ENCODE data around the gene NFE2L2.
A peak's percentile ranks its signal among the peaks of the same experiment; 100 is the strongest.

NFE2L2 gene

DNA sequence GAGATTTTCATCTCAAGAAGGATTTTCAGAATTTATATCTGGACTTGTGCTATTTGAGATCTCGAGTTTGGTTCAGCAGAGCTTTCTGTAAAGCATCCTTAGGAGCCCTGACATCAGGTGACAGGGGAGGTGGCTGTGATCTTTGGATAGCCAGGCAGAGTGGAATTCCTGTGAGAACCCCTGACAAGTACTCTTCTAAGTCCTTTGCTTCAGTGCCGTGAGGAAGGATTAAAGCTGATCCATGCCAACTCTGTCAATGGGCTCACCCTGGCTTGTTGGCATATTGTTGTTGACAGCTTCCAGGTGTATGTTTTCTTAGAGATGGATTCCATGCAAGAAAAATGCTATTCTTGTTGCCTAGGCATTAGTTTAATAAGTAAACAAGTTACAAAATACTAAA is 38.0 kb upstream of the NFE2L2 start:
- no peak for TF ChIP-seq CTCF (IDR thresholded peaks at IDR 0.05; ENCODE audit: borderline replicate concordance, insufficient read depth, low read depth, low read length)
- H3K4me3 ChIP-seq (ENCODE audit: low read depth, low read length) = no peak overlapping the region

GRCh38 chr2:177298191-177298590 is 33.7 kb upstream of the NFE2L2 start:
- TF ChIP-seq CTCF (IDR thresholded peaks at IDR 0.05; ENCODE audit: borderline replicate concordance, insufficient read depth, low read depth, low read length) = no peak
- no peak overlapping the region for H3K4me3 ChIP-seq (ENCODE audit: low read depth, low read length)

GRCh38 chr2:177296040-177296439 is 31.5 kb upstream of the NFE2L2 start:
- TF ChIP-seq CTCF (IDR thresholded peaks at IDR 0.05; ENCODE audit: borderline replicate concordance, insufficient read depth, low read depth, low read length) = peak; percentile 15; the same call in 1 of the 2 replicates
- H3K4me3 ChIP-seq (ENCODE audit: low read depth, low read length) = no peak overlapping the region

DNA sequence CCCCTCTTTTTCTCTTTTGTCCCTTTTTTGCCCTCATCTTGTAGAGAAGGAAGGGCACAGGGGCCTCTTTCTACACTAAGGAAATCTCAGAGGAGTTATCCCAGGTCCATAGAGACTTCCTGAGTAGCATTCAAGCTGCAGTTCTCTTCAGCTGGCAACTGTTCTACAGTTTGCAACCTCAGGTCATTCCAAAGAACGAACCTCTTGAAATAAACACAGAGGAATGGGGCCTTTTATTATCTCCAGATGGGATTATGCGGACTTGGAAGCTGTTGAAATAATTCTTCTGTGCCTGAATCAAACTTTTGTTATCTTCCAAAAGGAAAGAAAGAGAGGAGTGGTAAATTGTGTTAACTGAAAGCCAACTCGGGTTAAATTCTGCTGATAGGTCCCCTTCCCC is 31.0 kb upstream of the NFE2L2 start:
- no peak for TF ChIP-seq CTCF (IDR thresholded peaks at IDR 0.05; ENCODE audit: borderline replicate concordance, insufficient read depth, low read depth, low read length)
- no peak overlapping the region for H3K4me3 ChIP-seq (ENCODE audit: low read depth, low read length)

DNA sequence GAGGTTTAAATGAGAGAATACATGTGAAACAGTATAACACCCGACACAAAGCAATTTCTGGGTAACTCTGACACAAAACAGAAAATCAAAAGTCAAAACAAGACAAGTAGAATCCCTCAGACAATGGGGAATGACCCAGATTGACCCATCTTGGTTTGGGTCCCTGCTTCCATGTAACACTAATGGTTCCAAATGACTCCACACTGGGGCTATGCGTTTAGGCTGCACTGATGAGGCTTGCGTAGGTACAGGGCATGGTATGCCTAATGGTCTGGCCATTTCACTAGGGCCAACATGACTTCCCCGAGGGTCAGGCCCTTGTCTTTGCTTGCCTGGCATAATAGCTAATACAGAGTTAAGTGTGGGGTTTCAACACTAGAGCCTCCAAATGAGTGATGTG is 27.2 kb upstream of the NFE2L2 start:
- H3K4me3 ChIP-seq (ENCODE audit: low read depth, low read length) = no peak overlapping the region
- TF ChIP-seq CTCF (IDR thresholded peaks at IDR 0.05; ENCODE audit: borderline replicate concordance, insufficient read depth, low read depth, low read length) = no peak

DNA sequence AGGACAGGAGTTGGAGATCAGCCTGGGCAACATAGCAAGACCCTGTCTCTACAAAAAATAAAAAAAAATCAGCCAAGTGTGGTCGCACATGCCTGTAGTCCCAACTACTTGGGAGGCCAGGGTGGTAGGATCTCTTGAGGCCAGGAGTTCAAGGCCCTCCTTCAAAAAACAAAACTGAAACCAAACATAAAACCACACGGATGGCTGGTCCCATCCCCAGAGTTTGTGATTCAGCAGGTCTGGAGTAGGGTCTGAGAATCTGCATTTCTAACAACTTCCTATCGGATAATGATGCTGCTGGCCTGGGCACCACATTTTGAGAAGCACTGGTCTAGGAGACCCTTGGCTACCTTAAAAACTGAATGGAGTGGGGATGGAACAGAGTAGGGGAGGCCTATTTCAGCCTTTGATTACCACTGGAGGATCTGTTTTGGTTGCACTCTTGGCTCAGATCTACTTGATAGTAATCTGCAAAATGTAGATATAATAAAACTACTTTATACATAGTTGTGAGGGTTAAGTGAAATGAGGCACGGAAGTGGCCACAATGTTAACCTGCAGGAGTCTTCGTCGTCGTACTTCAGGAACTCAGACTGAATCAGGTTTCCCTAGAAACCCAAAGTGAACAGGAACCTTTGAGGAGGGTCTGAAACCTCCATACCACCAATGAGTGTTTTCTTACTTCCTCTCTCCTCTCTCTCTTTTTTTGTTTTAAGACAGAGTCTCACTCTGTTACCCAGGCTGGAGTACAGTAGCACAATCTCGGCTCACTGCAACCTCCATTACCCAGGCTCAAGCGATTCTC is 25.5 kb upstream of the NFE2L2 start:
- H3K4me3 ChIP-seq (ENCODE audit: low read depth, low read length) = no peak overlapping the region
- TF ChIP-seq CTCF (IDR thresholded peaks at IDR 0.05; ENCODE audit: borderline replicate concordance, insufficient read depth, low read depth, low read length) = no peak

- no peak for TF ChIP-seq CTCF (IDR thresholded peaks at IDR 0.05; ENCODE audit: borderline replicate concordance, insufficient read depth, low read depth, low read length)
- H3K4me3 ChIP-seq (ENCODE audit: low read depth, low read length) = no peak overlapping the region
Measured at GRCh38 chr2:177287814-177288213, 23.3 kb upstream of the NFE2L2 start.
